K562 (cell line): ENCODE data around the gene LRMDA. TPM values are rescaled to one million over a fixed set of nuclear protein-coding genes. Genes with fewer than 3 reads are reported as not detected.

Experiments used
- ATAC-seq: fragments of 200-7000 bp; cut with Tn5 transposase; 3 replicates; pipeline ENCODE4 v1.9.1; 2020; ENCODE audit warnings: moderate library complexity
- BruUV-seq: library from RNA; stranded (reverse); fragments of 400-500 nt; replicated peaks from 2 replicates; lab custom pipeline; 2021; lab: Mats Ljungman, UMichigan
- CTCF ChIA-PET: fragments of 300-600 bp; formaldehyde crosslinking; extraction: SDS; loops from one replicate; lab custom pipeline; 2021; ENCODE audit warnings: low intra/inter-chr PET ratio; lab: Yijun Ruan, JAX
- POLR2A ChIA-PET: fragments of 300-600, 350-650 bp; sonication (Branson Sonifier 250); formaldehyde crosslinking; extraction: SDS; loops from one replicate; lab custom pipeline; 2021; ENCODE audit warnings: antibody characterized with exemption, inconsistent platforms; lab: Yijun Ruan, JAX
- DNase-seq, 4 experiments: peaks; one replicate each; pipeline versions ENCODE4 v3.0.0 to v3.0.0-alpha.2; 2011 to 2018; ENCODE audit warnings: low spot score in 3 of 4, mixed read lengths in 3 of 4; ENCODE audit errors: extremely low read depth in 1 of 4
- FAIRE-seq: peaks from 2 replicates; lab custom pipeline; 2011; peaks lifted over from hg19 to GRCh38; lab: Jason Lieb, UNC
- H2AFZ ChIP-seq: 2 replicates; pipeline ENCODE4 v1.6.0; 2011; ENCODE audit warnings: low read depth, low read length, control low read depth, inconsistent platforms
- H3K27ac ChIP-seq: fragments of 200-600 bp; 3 replicates; pipeline ENCODE4 v1.8.0; 2011; ENCODE audit warnings: low read depth, mild to moderate bottlenecking, control low read depth, inconsistent platforms, low read length, moderate library complexity, mixed read lengths; ENCODE audit errors: extremely low read depth
- H3K27me3 ChIP-seq, 2 experiments: fragments of 300-600 bp in 1 of 2; 2 replicates in 1 of 2; 3 replicates in 1 of 2; pipeline versions ENCODE4 v1.6.0 to v1.8.0; 2011; ENCODE audit warnings: inconsistent platforms in 2 of 2, low read length in 2 of 2, mild to moderate bottlenecking in 1 of 2, mixed read lengths in 1 of 2, moderate library complexity in 1 of 2; ENCODE audit not compliant: control insufficient read depth in 2 of 2, insufficient read depth in 2 of 2
- H3K36me3 ChIP-seq: fragments of 300-600 bp; 3 replicates; pipeline ENCODE4 v1.8.0; 2011; ENCODE audit warnings: mild to moderate bottlenecking, low read length, inconsistent platforms; ENCODE audit not compliant: control insufficient read depth, insufficient read depth
- H3K4me1 ChIP-seq, 2 experiments: fragments of 200-600 bp in 1 of 2; replicated peaks in 1 of 2; 2 replicates in 1 of 2; 3 replicates in 1 of 2; pipeline versions ENCODE4 v1.5.1 to v1.8.0; 2011; ENCODE audit warnings: inconsistent platforms in 2 of 2, low read length in 2 of 2, mild to moderate bottlenecking in 1 of 2, mixed read lengths in 1 of 2, moderate library complexity in 1 of 2; ENCODE audit not compliant: control insufficient read depth in 2 of 2, insufficient read depth in 2 of 2
- H3K4me2 ChIP-seq: 2 replicates; pipeline ENCODE4 v1.6.1; 2011; ENCODE audit warnings: low read length, control low read depth, inconsistent platforms, mixed read lengths; ENCODE audit not compliant: insufficient read depth
- H3K4me3 ChIP-seq: fragments of 200-600 bp; sonication (generic), shearing (Covaris generic); 2 replicates; pipeline ENCODE4 v1.5.1; 2016; ENCODE audit warnings: control low read depth, inconsistent platforms
- H3K79me2 ChIP-seq: fragments of 200-600 bp; 3 replicates; pipeline ENCODE4 v1.8.0; 2011; ENCODE audit warnings: low read length, inconsistent platforms; ENCODE audit not compliant: control insufficient read depth, insufficient read depth
- H3K9ac ChIP-seq, 2 experiments: 2 replicates each; pipeline versions ENCODE4 v1.6.0 to v1.6.1; 2011; ENCODE audit warnings: low read depth in 2 of 2, low read length in 2 of 2, control low read depth in 1 of 2, inconsistent platforms in 1 of 2, mild to moderate bottlenecking in 1 of 2, mixed read lengths in 1 of 2; ENCODE audit not compliant: insufficient read depth in 1 of 2
- H3K9me1 ChIP-seq: one replicate; pipeline ENCODE4 v1.6.0; 2011; ENCODE audit warnings: inconsistent platforms, mild to moderate bottlenecking, low read length, moderate library complexity; ENCODE audit not compliant: control insufficient read depth, insufficient read depth
- H3K9me3 ChIP-seq: replicated peaks from 2 replicates; pipeline ENCODE4 v1.5.1; 2011; ENCODE audit warnings: low read depth, low read length, inconsistent platforms; ENCODE audit not compliant: control insufficient read depth, insufficient read depth
- H4K20me1 ChIP-seq: replicated peaks from 2 replicates; pipeline ENCODE4 v1.6.1; 2011; ENCODE audit warnings: low read length, inconsistent platforms, mixed read lengths; ENCODE audit not compliant: control insufficient read depth, insufficient read depth
- CHAMP1 ChIP-seq: fragments of 450-650 bp; IDR thresholded peaks from 2 replicates; pipeline ENCODE4 v1.6.1; 2016; ENCODE audit warnings: mild to moderate bottlenecking
- NFE2 ChIP-seq: IDR thresholded peaks from 2 replicates; pipeline ENCODE4 v1.6.1; 2014; ENCODE audit warnings: antibody characterized with exemption, low read depth
- REST ChIP-seq, 2 experiments: fragments of 450-650 bp; formaldehyde crosslinking in 1 of 2; IDR thresholded peaks; 2 replicates each; pipeline versions ENCODE4 v1.4.0 to v1.6.1; 2014 to 2020; ENCODE audit warnings: mild to moderate bottlenecking in 2 of 2, borderline replicate concordance in 1 of 2, low read depth in 1 of 2
- THRB ChIP-seq: fragments of 450-650 bp; formaldehyde crosslinking; conservative IDR thresholded peaks from 2 replicates; pipeline ENCODE4 v1.4.0; 2022; ENCODE audit warnings: mild to moderate bottlenecking, missing genetic modification characterization
- ZNF12 ChIP-seq: sonication (generic); formaldehyde crosslinking; IDR thresholded peaks from 2 replicates; pipeline ENCODE4 v1.4.0; 2020; ENCODE audit warnings: mild to moderate bottlenecking, missing genetic modification reagents
- ZNF699 ChIP-seq: fragments of 250-450 bp; sonication (Bioruptor Pico); IDR thresholded peaks from 2 replicates; pipeline ENCODE4 v1.8.0; 2021; ENCODE audit warnings: mild to moderate bottlenecking, moderate library complexity; ENCODE audit not compliant: insufficient replicate concordance
- WGBS: fragments of 100-300 bp; shearing (Covaris generic); methylation state at CpG from one replicate; pipeline ENCODE4 v1.1.6; 2016; ENCODE audit warnings: low coverage, mixed read lengths; ENCODE audit not compliant: insufficient coverage; ENCODE audit errors: missing lambda C conversion rate; 5-methylcytosine and 5-hydroxymethylcytosine counted together
- in situ Hi-C: fragments of 300-500 bp; cut with MboI; formaldehyde crosslinking; loops from 4 replicates; pipeline ENCODE4 v1.15.0; 2018; ENCODE audit warnings: inconsistent platforms, mixed read lengths
- intact Hi-C: fragments of 100-400 bp; cut with micrococcal nuclease; formaldehyde crosslinking; loops from 2 replicates; pipeline ENCODE4 v1.14.2; 2022
- polyA plus RNA-seq, 8 experiments: library from polyadenylated mRNA; depleted of rRNA in 4 of 8; stranded (reverse) in 5 of 8; unstranded in 3 of 8; fragments of >200 nt; fragmentation: Nextera tagmentation in 2 of 8; fragmentation: Illumina TruSeq in 1 of 8; extraction: Ambion mirVana in 2 of 8; extraction: Trizol in 1 of 8; gene quantifications; 2 replicates each; pipeline versions ENCODE4 v1.2.1 to v1.2.3, GENCODE V29; 2011 to 2014; ENCODE audit warnings: inconsistent platforms in 1 of 8, missing spikeins in 1 of 8
- total RNA-seq, 7 experiments: library from RNA; depleted of rRNA in 6 of 7; stranded (reverse); fragments of >200 nt in 6 of 7; fragmentation: Illumina TruSeq in 2 of 7; extraction: Trizol in 2 of 7; gene quantifications; 2 replicates each; pipeline versions ENCODE4 v1.2.1 to v1.2.3, GENCODE V29; 2011 to 2021; ENCODE audit warnings: low replicate concordance in 1 of 7

The LRMDA gene
- total and polyA plus RNA-seq, 9 of the 15 experiments (the other 6 are each of a cell fraction or from before 2014, with no cell fraction given): 0.25 TPM; not detected in 8

- TF ChIP-seq CHAMP1: no peak
Measured at GRCh38 chr10:76342996-76343395, 911.6 kb downstream of the LRMDA start (continued).

- DNase-seq: no peak
- Histone ChIP-seq H3K4me2 (no peak overlapping the region), H3K9ac (no peak overlapping the region), H3K4me1 (no peaks in the 10 kb centered on the region), H3K9me3 (no peaks in the 10 kb centered on the region), H3K36me3 (no peaks in the 10 kb centered on the region), H3K27me3 (no peaks in the 10 kb centered on the region), H4K20me1 (no peaks in the 10 kb centered on the region), H2AFZ (no peak overlapping the region), H3K79me2 (no peaks in the 10 kb centered on the region), H3K27ac (no peak overlapping the region), H3K4me3 (no peak overlapping the region), H3K9me1 (no peaks in the 10 kb centered on the region)
- in situ Hi-C loops (no loop called here), intact Hi-C loops (no loop called here)
- 0% methylated on average over 2 of the region's 2 CpGs for WGBS
- no peak for ATAC-seq
- ChIA-PET CTCF (no interaction called here), POLR2A (no interaction called here)
- BruUV-seq: no TSS peak
- no peak for FAIRE-seq
- TF ChIP-seq ZNF12 (CRISPR knock-in tag): no peak
- TF ChIP-seq THRB: no peak
- TF ChIP-seq REST (IDR thresholded peaks at IDR 0.05; ENCODE audit: borderline replicate concordance): no peak
- TF ChIP-seq REST (CRISPR knock-in tag; IDR thresholded peaks at IDR 0.05; ENCODE audit: low read depth): no peak
- TF ChIP-seq ZNF699: no peak
- no peak for TF ChIP-seq NFE2
Measured at GRCh38 chr10:76347832-76348231, 916.4 kb downstream of the LRMDA start.
